ENCODE results near the gene ROBO4. TPM values are rescaled to one million over a fixed set of nuclear protein-coding genes. Genes with fewer than 3 reads are reported as not detected.

Gene ROBO4
- total and polyA plus RNA-seq, 2 experiments from 2014 or later, result 0.53 to 1.3 TPM

- Histone ChIP-seq H3K9me3 (ENCODE audit: low read depth) (no peaks in the 10 kb centered on the region), H3K4me2 (ENCODE audit: unreplicated experiment) (peak overlapping the region; percentile 73), H3K27me3 (replicated peaks; ENCODE audit: insufficient read depth) (no peaks in the 10 kb centered on the region), H3K9me2 (ENCODE audit: insufficient read depth) (no peaks in the 10 kb centered on the region; the same call in 1 of the 2 replicates), H3K36me3 (ENCODE audit: low read depth) (no peaks in the 10 kb centered on the region), H3K79me2 (ENCODE audit: insufficient read depth) (no peaks in the 10 kb centered on the region), H3K4me1 (ENCODE audit: insufficient read depth) (peaks cover 48% of the 10 kb centered on the region), H3F3A (ENCODE audit: insufficient read depth) (peaks cover 45% of the 10 kb centered on the region), H3K27ac (peak overlapping the region; percentile 87), H2AFZ (peak overlapping the region; percentile 71), H3K4me3 (0 out of 2 replicates have a peak overlapping the region, but pooled peaks have one; percentile 1), H4K20me1 (ENCODE audit: insufficient read depth) (no peaks in the 10 kb centered on the region), H3K9ac (peak overlapping the region; percentile 59)
- TF ChIP-seq EZH2phosphoT487 (IDR thresholded peaks at IDR 0.05; ENCODE audit: insufficient read depth, low read depth), result no peak
- no peak for TF ChIP-seq EZH2 (IDR thresholded peaks at IDR 0.05; ENCODE audit: insufficient read depth, poor library complexity, severe bottlenecking)
- peak; percentile 94 for DNase-seq
- WGBS, 2 experiments (ENCODE audit: low coverage in 1 of 2, low lambda C conversion rate in 2 of 2, missing lambda C conversion rate in 2 of 2), result 2 to 6% methylated on average over 3 of the region's 3 CpGs
- in situ Hi-C loops (cut with MboI), result no loop called here
These were observed 607 bp upstream of the ROBO4 start for GRCh38 chr11:124898263-124898680.

GRCh38 chr11:124896821-124897391 is 759 bp downstream of the ROBO4 start:
- Histone ChIP-seq H3K9me2 (ENCODE audit: insufficient read depth) (no peaks in the 10 kb centered on the region; the same call in 1 of the 2 replicates), H3K27me3 (replicated peaks; ENCODE audit: insufficient read depth) (no peaks in the 10 kb centered on the region), H3K36me3 (ENCODE audit: low read depth) (no peaks in the 10 kb centered on the region), H3K4me2 (ENCODE audit: unreplicated experiment) (peak overlapping the region; percentile 11), H3K9ac (no peak overlapping the region), H3K9me3 (ENCODE audit: low read depth) (no peaks in the 10 kb centered on the region), H2AFZ (peak overlapping the region; percentile 27; the same call in 1 of the 2 replicates), H3K4me3 (no peak overlapping the region), H3K4me1 (ENCODE audit: insufficient read depth) (peaks cover 48% of the 10 kb centered on the region), H3F3A (ENCODE audit: insufficient read depth) (peaks cover 43% of the 10 kb centered on the region), H3K27ac (no peak overlapping the region), H4K20me1 (ENCODE audit: insufficient read depth) (no peaks in the 10 kb centered on the region), H3K79me2 (ENCODE audit: insufficient read depth) (no peaks in the 10 kb centered on the region)
- WGBS, 2 experiments (ENCODE audit: low coverage in 1 of 2, low lambda C conversion rate in 2 of 2, missing lambda C conversion rate in 2 of 2), result 40 to 58% methylated on average over 8 to 9 of the region's 9 CpGs
- DNase-seq, result no peak
- in situ Hi-C loops (cut with MboI), result no loop called here
- TF ChIP-seq EZH2phosphoT487 (IDR thresholded peaks at IDR 0.05; ENCODE audit: insufficient read depth, low read depth) (no peak), EZH2 (IDR thresholded peaks at IDR 0.05; ENCODE audit: insufficient read depth, poor library complexity, severe bottlenecking) (no peak)

GRCh38 chr11:124896071-124896750 is 1.5 kb downstream of the ROBO4 start:
- H3K9me2 ChIP-seq (ENCODE audit: insufficient read depth), result no peaks in the 10 kb centered on the region
- H3K4me3 ChIP-seq, result no peak overlapping the region
- peaks cover 43% of the 10 kb centered on the region for H3K4me1 ChIP-seq (ENCODE audit: insufficient read depth)
- H3K79me2 ChIP-seq (ENCODE audit: insufficient read depth), result no peaks in the 10 kb centered on the region
- no peaks in the 10 kb centered on the region for H3K9me3 ChIP-seq (ENCODE audit: low read depth)
- in situ Hi-C loops (cut with MboI), result no loop called here
- H3K27me3 ChIP-seq (replicated peaks; ENCODE audit: insufficient read depth), result no peaks in the 10 kb centered on the region
- no peaks in the 10 kb centered on the region for H3K36me3 ChIP-seq (ENCODE audit: low read depth)
- H3F3A ChIP-seq (ENCODE audit: insufficient read depth), result peaks cover 36% of the 10 kb centered on the region
- no peak overlapping the region for H2AFZ ChIP-seq
- no peak for DNase-seq
- H3K9ac ChIP-seq, result no peak overlapping the region
- no peak overlapping the region for H3K27ac ChIP-seq
- H4K20me1 ChIP-seq (ENCODE audit: insufficient read depth), result no peaks in the 10 kb centered on the region
- WGBS, 2 experiments (ENCODE audit: low coverage in 1 of 2, low lambda C conversion rate in 2 of 2, missing lambda C conversion rate in 2 of 2), result 92 to 94% methylated on average over 14 to 16 of the region's 16 CpGs
- TF ChIP-seq EZH2 (IDR thresholded peaks at IDR 0.05; ENCODE audit: insufficient read depth, poor library complexity, severe bottlenecking) (no peak), EZH2phosphoT487 (IDR thresholded peaks at IDR 0.05; ENCODE audit: insufficient read depth, low read depth) (no peak)
- H3K4me2 ChIP-seq (ENCODE audit: unreplicated experiment), result no peak overlapping the region

GRCh38 chr11:124895471-124895971 is 2.1 kb downstream of the ROBO4 start:
- H4K20me1 ChIP-seq (ENCODE audit: insufficient read depth), result no peaks in the 10 kb centered on the region
- DNase-seq, result no peak
- H3K36me3 ChIP-seq (ENCODE audit: low read depth), result no peaks in the 10 kb centered on the region
- no peaks in the 10 kb centered on the region for H3K9me2 ChIP-seq (ENCODE audit: insufficient read depth)
- no peaks in the 10 kb centered on the region for H3K9me3 ChIP-seq (ENCODE audit: low read depth)
- H3K27ac ChIP-seq, result no peak overlapping the region
- no peak for TF ChIP-seq EZH2phosphoT487 (IDR thresholded peaks at IDR 0.05; ENCODE audit: insufficient read depth, low read depth)
- TF ChIP-seq EZH2 (IDR thresholded peaks at IDR 0.05; ENCODE audit: insufficient read depth, poor library complexity, severe bottlenecking), result no peak
- WGBS, 2 experiments (ENCODE audit: low coverage in 1 of 2, low lambda C conversion rate in 2 of 2, missing lambda C conversion rate in 2 of 2), result 90 to 95% methylated on average over 16 to 20 of the region's 20 CpGs
- peaks cover 37% of the 10 kb centered on the region for H3K4me1 ChIP-seq (ENCODE audit: insufficient read depth)
- H3K4me2 ChIP-seq (ENCODE audit: unreplicated experiment), result no peak overlapping the region
- H2AFZ ChIP-seq, result no peak overlapping the region
- H3K9ac ChIP-seq, result no peak overlapping the region
- no peaks in the 10 kb centered on the region for H3K79me2 ChIP-seq (ENCODE audit: insufficient read depth)
- H3K27me3 ChIP-seq (replicated peaks; ENCODE audit: insufficient read depth), result no peaks in the 10 kb centered on the region
- in situ Hi-C loops (cut with MboI), result no loop called here
- H3F3A ChIP-seq (ENCODE audit: insufficient read depth), result peaks cover 30% of the 10 kb centered on the region
- no peak overlapping the region for H3K4me3 ChIP-seq
